Upper lobe of left lung (tissue), 4 donors: ENCODE results near the gene TTC22.

Experiments
- POLR2A ChIP-seq, 4 donors: fragments of 450-650 bp; IDR thresholded peaks; one replicate each; pipeline ENCODE4 v1.5.1; 2016 to 2017; ENCODE audit warnings: antibody characterized with exemption in 4 of 4, mild to moderate bottlenecking in 2 of 4
- POLR2AphosphoS5 ChIP-seq, 2 donors: sonication (generic); formaldehyde crosslinking; IDR thresholded peaks; one replicate each; pipeline ENCODE4 v1.5.1; 2017; ENCODE audit warnings: antibody characterized with exemption in 2 of 2

DNA sequence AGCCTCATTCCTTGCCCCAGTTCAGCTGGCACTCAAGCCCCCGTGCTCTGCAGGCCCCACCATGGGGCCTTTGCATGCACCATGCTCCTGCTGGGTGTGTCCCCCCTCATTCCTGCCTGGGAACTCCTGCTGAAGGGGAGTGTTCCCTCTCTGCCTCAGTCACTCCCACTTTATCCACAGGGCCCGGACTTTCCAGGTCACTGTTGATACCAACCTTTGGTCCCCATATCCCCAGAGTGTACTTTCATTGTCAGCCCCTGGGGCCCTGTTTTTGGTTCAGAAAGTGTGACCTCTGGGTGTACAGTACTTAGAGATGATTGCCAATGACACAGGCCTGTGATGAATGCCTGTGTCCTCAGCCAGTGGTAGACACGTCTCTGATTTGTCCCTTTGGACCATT is 2.9 kb downstream of the TTC22 start:
- TF ChIP-seq POLR2A (IDR thresholded peaks at IDR 0.05) (no peak), POLR2AphosphoS5 (IDR thresholded peaks at IDR 0.05) (no peak)
